ENCODE data around the gene AMER2. TPM values are rescaled to one million over a fixed set of nuclear protein-coding genes. Genes with fewer than 3 reads are reported as not detected.

The AMER2 gene
- total RNA-seq = 1 to 10 TPM in 1 of 4 donors, under 1 TPM in 1, not detected in 2; 0.09 to 2.4 TPM

GRCh38 chr13:25171517-25172302 lies at the start of gene AMER2:
AMER2 (minus strand) TSS chr13:25172288; CDS start chr13:25171619, 669 bp downstream.
- Histone ChIP-seq H3K9me3 (no peaks in the 10 kb centered on the region), H3K27me3 (peaks cover 0 to 23% of the 10 kb centered on the region in 2 donors), H3K4me1 (no peaks in the 10 kb centered on the region), H3K27ac (no peak within 1 kb of the TSS), H3K4me3 (no peak within 1 kb of the TSS), H3K36me3 (no peaks in the 10 kb centered on the region)
- DNase-seq = peak in 1 of 2 donors; percentile 24
- no peak for TF ChIP-seq CTCF (IDR thresholded peaks at IDR 0.05)
- no peak for TF ChIP-seq POLR2A (IDR thresholded peaks at IDR 0.05)
- intact Hi-C loops (cut with DNase I; ENCODE audit: low total_unique reads) = no loop called here

GRCh38 chr13:25218019-25218418 lies 45.9 kb upstream of the AMER2 start:
- Histone ChIP-seq H3K4me1 (no peaks in the 10 kb centered on the region), H3K27me3 (no peaks in the 10 kb centered on the region), H3K36me3 (no peaks in the 10 kb centered on the region), H3K27ac (no peak overlapping the region), H3K4me3 (no peak overlapping the region), H3K9me3 (no peaks in the 10 kb centered on the region)
- no peak for DNase-seq
- intact Hi-C loops (cut with DNase I; ENCODE audit: low total_unique reads) = no loop called here
- TF ChIP-seq POLR2A (IDR thresholded peaks at IDR 0.05) = no peak
- TF ChIP-seq CTCF (IDR thresholded peaks at IDR 0.05) = no peak

- Histone ChIP-seq H3K4me3 (no peak overlapping the region), H3K36me3 (no peaks in the 10 kb centered on the region), H3K9me3 (no peaks in the 10 kb centered on the region), H3K27ac (no peak overlapping the region), H3K27me3 (no peaks in the 10 kb centered on the region), H3K4me1 (no peaks in the 10 kb centered on the region)
- DNase-seq = no peak
- intact Hi-C loops (cut with DNase I; ENCODE audit: low total_unique reads) = no loop called here
- TF ChIP-seq CTCF (IDR thresholded peaks at IDR 0.05) = no peak
- TF ChIP-seq POLR2A (IDR thresholded peaks at IDR 0.05) = no peak
Observed at GRCh38 chr13:25217023-25217885, 45.2 kb upstream of the AMER2 start.

GRCh38 chr13:25215253-25215575 lies 43.1 kb upstream of the AMER2 start:
- DNase-seq = no peak
- TF ChIP-seq CTCF (IDR thresholded peaks at IDR 0.05) (no peak), POLR2A (IDR thresholded peaks at IDR 0.05) (no peak)
- Histone ChIP-seq H3K4me1 (no peaks in the 10 kb centered on the region), H3K27ac (no peak overlapping the region), H3K9me3 (no peaks in the 10 kb centered on the region), H3K4me3 (no peak overlapping the region), H3K36me3 (no peaks in the 10 kb centered on the region), H3K27me3 (no peaks in the 10 kb centered on the region)
- intact Hi-C loops (cut with DNase I; ENCODE audit: low total_unique reads) = no loop called here
